Naive thymus-derived CD8-positive, alpha-beta T cell (primary cell): ENCODE data around the gene EIF4E2. TPM values are rescaled to one million over a fixed set of nuclear protein-coding genes. Genes with fewer than 3 reads are reported as not detected.

Source experiments
- ATAC-seq, 2 donors: fragments of 150-1000 bp; cut with Tn5 transposase in 1 of 2; sonication (Bioruptor Pico), chemical (Tn5 transposase) in 1 of 2; 1 replicate in 1 of 2; 2 replicates in 1 of 2; pipeline ENCODE4 v1.10.0; 2021; ENCODE audit warnings: mild to moderate bottlenecking in 2 of 2, moderate library complexity in 2 of 2
- POLR2A ChIA-PET: fragments of 350-600 bp; sonication (Branson Sonifier 250); formaldehyde crosslinking; loops from one replicate; lab custom pipeline; 2021; ENCODE audit warnings: antibody characterized with exemption; lab: Charles Lee
- DNase-seq, 10 donors: peaks; one replicate each; pipeline versions ENCODE4 v3.0.0 to v3.0.0-alpha.2; 2020 to 2022
- H3K27ac Mint-ChIP-seq, 10 donors: one replicate each; pipeline ENCODE4 v1.8.0; 2020 to 2022; ENCODE audit warnings: mild to moderate bottlenecking in 10 of 10, mixed read lengths in 10 of 10, moderate library complexity in 4 of 10, inconsistent platforms in 1 of 10
- H3K27me3 Mint-ChIP-seq, 5 donors: one replicate each; pipeline ENCODE4 v1.8.0; 2021 to 2022; ENCODE audit warnings: mixed read lengths in 5 of 5
- H3K36me3 Mint-ChIP-seq, 3 donors: one replicate each; pipeline ENCODE4 v1.8.0; 2020 to 2022; ENCODE audit warnings: mixed read lengths in 3 of 3, mild to moderate bottlenecking in 2 of 3, inconsistent platforms in 1 of 3
- H3K4me1 Mint-ChIP-seq, 4 donors: one replicate each; pipeline ENCODE4 v1.8.0; 2021 to 2022; ENCODE audit warnings: mixed read lengths in 4 of 4
- H3K4me3 Mint-ChIP-seq, 10 donors: one replicate each; pipeline ENCODE4 v1.8.0; 2020 to 2022; ENCODE audit warnings: mild to moderate bottlenecking in 10 of 10, mixed read lengths in 10 of 10, moderate library complexity in 6 of 10, inconsistent platforms in 1 of 10
- H3K9me3 Mint-ChIP-seq, 9 donors: one replicate each; pipeline ENCODE4 v1.8.0; 2020 to 2022; ENCODE audit warnings: mixed read lengths in 9 of 9, mild to moderate bottlenecking in 3 of 9, inconsistent platforms in 1 of 9, moderate library complexity in 1 of 9
- polyA plus RNA-seq, 3 donors: library from polyadenylated mRNA; unstranded; fragments of 300-500 nt; fragmentation: Illumina TruSeq; gene quantifications; one replicate each; pipeline ENCODE4 v1.2.3, GENCODE V29; 2021
- total RNA-seq, 8 experiments: library from RNA in 2 of 8; stranded (reverse) in 2 of 8; gene quantifications; one replicate each; pipeline ENCODE4 v1.2.3 and lab custom pipeline; 2021 to 2026

The EIF4E2 gene
- total and polyA plus RNA-seq, 5 experiments from 2014 or later: 41.5 to 64.0 (median 49.3) TPM

- ATAC-seq: peak in 1 of 2 donors; percentile 24
- DNase-seq: no peak
- Mint-ChIP-seq H3K4me3 (no peak overlapping the region), H3K9me3 (peaks cover 0 to 2% (median 0%) of the 10 kb centered on the region in 9 donors), H3K27ac (peak overlapping the region in 5 of 10 donors; percentile 41 to 68 (median 52)), H3K36me3 (peaks cover 0 to 22% (median 17%) of the 10 kb centered on the region in 3 donors), H3K27me3 (peaks cover 0 to 2% (median 0%) of the 10 kb centered on the region in 5 donors), H3K4me1 (peaks cover 16 to 53% (median 30%) of the 10 kb centered on the region in 4 donors)
- POLR2A ChIA-PET: no interaction called here
Observed at GRCh38 chr2:232541961-232542714, 8.4 kb upstream of the EIF4E2 start.

GRCh38 chr2:232542715-232543467 is 7.6 kb upstream of the EIF4E2 start:
- no peak for ATAC-seq
- Mint-ChIP-seq H3K4me3 (peak overlapping the region in 1 of 10 donors; percentile 51), H3K9me3 (peaks cover 0 to 2% (median 0%) of the 10 kb centered on the region in 9 donors), H3K27ac (peak overlapping the region in 5 of 10 donors; percentile 29 to 68 (median 44)), H3K4me1 (peaks cover 18 to 60% (median 38%) of the 10 kb centered on the region in 4 donors), H3K36me3 (peaks cover 0 to 23% (median 22%) of the 10 kb centered on the region in 3 donors), H3K27me3 (peaks cover 0 to 2% (median 0%) of the 10 kb centered on the region in 5 donors)
- no peak for DNase-seq
- POLR2A ChIA-PET: no interaction called here

GRCh38 chr2:232543491-232543890 is 7.0 kb upstream of the EIF4E2 start:
- no peak overlapping the region for H3K4me3 Mint-ChIP-seq
- POLR2A ChIA-PET: no interaction called here
- H3K4me1 Mint-ChIP-seq: peaks cover 15 to 61% (median 38%) of the 10 kb centered on the region in 4 donors
- H3K36me3 Mint-ChIP-seq: peaks cover 2 to 27% (median 26%) of the 10 kb centered on the region in 3 donors
- DNase-seq: no peak
- no peak for ATAC-seq
- H3K27ac Mint-ChIP-seq: peak overlapping the region in 5 of 10 donors; percentile 25 to 51 (median 36)
- H3K27me3 Mint-ChIP-seq: no peaks in the 10 kb centered on the region
- peaks cover 0 to 2% (median 0%) of the 10 kb centered on the region in 9 donors for H3K9me3 Mint-ChIP-seq

GRCh38 chr2:232543928-232544631 is 6.4 kb upstream of the EIF4E2 start:
- peaks cover 0 to 5% (median 0%) of the 10 kb centered on the region in 9 donors for H3K9me3 Mint-ChIP-seq
- H3K27me3 Mint-ChIP-seq: no peaks in the 10 kb centered on the region
- ATAC-seq: no peak
- H3K4me3 Mint-ChIP-seq: no peak overlapping the region
- POLR2A ChIA-PET: no interaction called here
- H3K36me3 Mint-ChIP-seq: peaks cover 8 to 31% (median 28%) of the 10 kb centered on the region in 3 donors
- peaks cover 17 to 61% (median 42%) of the 10 kb centered on the region in 4 donors for H3K4me1 Mint-ChIP-seq
- H3K27ac Mint-ChIP-seq: peak overlapping the region in 1 of 10 donors; percentile 70
- no peak for DNase-seq

- peak overlapping the region in 1 of 10 donors; percentile 37 for H3K27ac Mint-ChIP-seq
- H3K4me3 Mint-ChIP-seq: peak overlapping the region in 1 of 10 donors; percentile 16
- H3K36me3 Mint-ChIP-seq: peaks cover 8 to 31% (median 28%) of the 10 kb centered on the region in 3 donors
- peaks cover 19 to 65% (median 47%) of the 10 kb centered on the region in 4 donors for H3K4me1 Mint-ChIP-seq
- DNase-seq (no peak), ATAC-seq (no peak)
- H3K9me3 Mint-ChIP-seq: peaks cover 0 to 5% (median 0%) of the 10 kb centered on the region in 9 donors
- no peaks in the 10 kb centered on the region for H3K27me3 Mint-ChIP-seq
- POLR2A ChIA-PET: no interaction called here
Observed at GRCh38 chr2:232544674-232545073, 5.8 kb upstream of the EIF4E2 start.

- H3K27ac Mint-ChIP-seq: no peak overlapping the region
- DNase-seq (no peak), ATAC-seq (no peak)
- H3K4me3 Mint-ChIP-seq: no peak overlapping the region
- H3K4me1 Mint-ChIP-seq: peaks cover 24 to 63% (median 50%) of the 10 kb centered on the region in 4 donors
- POLR2A ChIA-PET: no interaction called here
- H3K36me3 Mint-ChIP-seq: peaks cover 8 to 31% (median 28%) of the 10 kb centered on the region in 3 donors
- no peaks in the 10 kb centered on the region for H3K27me3 Mint-ChIP-seq
- H3K9me3 Mint-ChIP-seq: peaks cover 0 to 5% (median 0%) of the 10 kb centered on the region in 9 donors
Observed at GRCh38 chr2:232545511-232546375, 4.7 kb upstream of the EIF4E2 start.

GRCh38 chr2:232547991-232548390 is 2.5 kb upstream of the EIF4E2 start:
- Mint-ChIP-seq H3K36me3 (peaks cover 8 to 36% (median 33%) of the 10 kb centered on the region in 3 donors), H3K27me3 (no peaks in the 10 kb centered on the region), H3K27ac (peak overlapping the region in 3 of 10 donors; percentile 28 to 100 (median 33)), H3K4me3 (peak overlapping the region in 3 of 10 donors; percentile 4 to 63 (median 52)), H3K4me1 (peaks cover 32 to 71% (median 65%) of the 10 kb centered on the region in 4 donors), H3K9me3 (peaks cover 0 to 5% (median 0%) of the 10 kb centered on the region in 9 donors)
- DNase-seq: no peak
- ATAC-seq: no peak
- POLR2A ChIA-PET: no interaction called here

GRCh38 chr2:232549655-232550353 is 685 bp upstream of the EIF4E2 start:
- peaks cover 8 to 46% (median 28%) of the 10 kb centered on the region in 3 donors for H3K36me3 Mint-ChIP-seq
- POLR2A ChIA-PET: interaction anchor here (0.6 to 1.4 kb wide), 7 partner anchors 11 to 769 kb away, joined by 3 to 8 read pairs (median 4); partner anchors contain the start of gene PDE6D

GRCh38 chr2:232551250-232551638 is 755 bp downstream of the EIF4E2 start:
- Mint-ChIP-seq H3K4me3 (peak overlapping the region; percentile 97 to 100 (median 99)), H3K36me3 (peaks cover 8 to 50% (median 21%) of the 10 kb centered on the region in 3 donors), H3K27ac (peak overlapping the region; percentile 96 to 100 (median 99)), H3K27me3 (no peaks in the 10 kb centered on the region), H3K4me1 (peaks cover 50 to 90% (median 86%) of the 10 kb centered on the region in 4 donors), H3K9me3 (peaks cover 0 to 5% (median 0%) of the 10 kb centered on the region in 9 donors)
- POLR2A ChIA-PET: interaction anchor here (1.2 to 1.4 kb wide), 4 partner anchors 11 to 770 kb away, joined by 3 to 8 read pairs (median 4); partner anchors contain the start of gene PDE6D
- DNase-seq (no peak), ATAC-seq (no peak)

More at GRCh38 chr2:232549655-232550353, 685 bp upstream of the EIF4E2 start:
- DNase-seq: no peak
- H3K27ac Mint-ChIP-seq: peak overlapping the region; percentile 96 to 100 (median 99)
- peak overlapping the region; percentile 97 to 100 (median 99) for H3K4me3 Mint-ChIP-seq
- peak in 1 of 2 donors; percentile 15 for ATAC-seq
- peaks cover 0 to 5% (median 0%) of the 10 kb centered on the region in 9 donors for H3K9me3 Mint-ChIP-seq
- H3K4me1 Mint-ChIP-seq: peaks cover 43 to 83% (median 77%) of the 10 kb centered on the region in 4 donors
- H3K27me3 Mint-ChIP-seq: no peaks in the 10 kb centered on the region

GRCh38 chr2:232551776-232552175 is 1.3 kb downstream of the EIF4E2 start:
- peak overlapping the region; percentile 97 to 100 (median 99) for H3K4me3 Mint-ChIP-seq
- peak overlapping the region; percentile 96 to 100 (median 99) for H3K27ac Mint-ChIP-seq
- H3K27me3 Mint-ChIP-seq: no peaks in the 10 kb centered on the region
- H3K9me3 Mint-ChIP-seq: peaks cover 0 to 5% (median 0%) of the 10 kb centered on the region in 9 donors
- DNase-seq: no peak
- POLR2A ChIA-PET: interaction anchor here (0.6 kb wide), 1 partner anchor 699 kb away, joined by 3 read pairs; no protein-coding TSS in a partner anchor
- peaks cover 54 to 90% (median 84%) of the 10 kb centered on the region in 4 donors for H3K4me1 Mint-ChIP-seq
- peaks cover 8 to 50% (median 19%) of the 10 kb centered on the region in 3 donors for H3K36me3 Mint-ChIP-seq
- ATAC-seq: no peak
